Fibroblast of the aortic adventitia (primary cell): ENCODE results near the gene DCPS. TPM values are rescaled to one million over a fixed set of nuclear protein-coding genes. Genes with fewer than 3 reads are reported as not detected.

ENCODE experiments used
- DNase-seq: peaks from one replicate; pipeline ENCODE4 v3.0.0-alpha.2; 2010; ENCODE audit warnings: low read depth
- H3K4me3 ChIP-seq: 2 replicates; pipeline ENCODE4 v1.5.1; 2011; ENCODE audit warnings: low read depth, mild to moderate bottlenecking, control low read depth, low read length, moderate library complexity
- total RNA-seq: library from RNA; depleted of rRNA; stranded (reverse); fragments of >200 nt; gene quantifications from 2 replicates; pipeline ENCODE4 v1.2.3, GENCODE V29; 2012; ENCODE audit warnings: low replicate concordance
- TF ChIP-seq, protein P1 (sequence below): IDR thresholded peaks from 2 replicates; pipeline ENCODE4 v1.5.1; 2011; ENCODE audit warnings: mild to moderate bottlenecking, low read length, control low read depth, inconsistent platforms; ENCODE audit not compliant: insufficient read depth

The DCPS gene
- total RNA-seq, 1 donor, result 11.4 TPM

GRCh38 chr11:126313826-126314225 lies 10.0 kb downstream of the DCPS start:
- no peak overlapping the region for H3K4me3 ChIP-seq
- DNase-seq, result no peak
- TF ChIP-seq, protein P1, sequence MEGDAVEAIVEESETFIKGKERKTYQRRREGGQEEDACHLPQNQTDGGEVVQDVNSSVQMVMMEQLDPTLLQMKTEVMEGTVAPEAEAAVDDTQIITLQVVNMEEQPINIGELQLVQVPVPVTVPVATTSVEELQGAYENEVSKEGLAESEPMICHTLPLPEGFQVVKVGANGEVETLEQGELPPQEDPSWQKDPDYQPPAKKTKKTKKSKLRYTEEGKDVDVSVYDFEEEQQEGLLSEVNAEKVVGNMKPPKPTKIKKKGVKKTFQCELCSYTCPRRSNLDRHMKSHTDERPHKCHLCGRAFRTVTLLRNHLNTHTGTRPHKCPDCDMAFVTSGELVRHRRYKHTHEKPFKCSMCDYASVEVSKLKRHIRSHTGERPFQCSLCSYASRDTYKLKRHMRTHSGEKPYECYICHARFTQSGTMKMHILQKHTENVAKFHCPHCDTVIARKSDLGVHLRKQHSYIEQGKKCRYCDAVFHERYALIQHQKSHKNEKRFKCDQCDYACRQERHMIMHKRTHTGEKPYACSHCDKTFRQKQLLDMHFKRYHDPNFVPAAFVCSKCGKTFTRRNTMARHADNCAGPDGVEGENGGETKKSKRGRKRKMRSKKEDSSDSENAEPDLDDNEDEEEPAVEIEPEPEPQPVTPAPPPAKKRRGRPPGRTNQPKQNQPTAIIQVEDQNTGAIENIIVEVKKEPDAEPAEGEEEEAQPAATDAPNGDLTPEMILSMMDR, result no peak

DNA sequence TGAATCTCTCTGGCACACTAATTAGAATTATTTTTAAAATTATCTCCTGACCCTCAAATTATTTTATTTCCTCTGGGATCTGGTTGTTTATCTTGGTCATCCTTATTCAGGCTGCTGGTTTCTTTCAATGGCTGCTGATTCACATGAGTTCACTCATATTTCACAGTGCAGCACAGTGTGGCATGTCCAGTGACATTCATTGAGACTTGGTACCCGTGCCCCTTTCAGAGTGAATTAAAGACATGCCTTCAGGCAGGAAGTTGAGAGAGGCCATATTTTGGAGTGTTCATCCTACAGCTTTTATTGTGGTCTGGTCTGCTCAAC lies 13.5 kb downstream of the DCPS start:
- no peak overlapping the region for H3K4me3 ChIP-seq
- no peak for DNase-seq
- TF ChIP-seq, protein P1, result no peak

DNA sequence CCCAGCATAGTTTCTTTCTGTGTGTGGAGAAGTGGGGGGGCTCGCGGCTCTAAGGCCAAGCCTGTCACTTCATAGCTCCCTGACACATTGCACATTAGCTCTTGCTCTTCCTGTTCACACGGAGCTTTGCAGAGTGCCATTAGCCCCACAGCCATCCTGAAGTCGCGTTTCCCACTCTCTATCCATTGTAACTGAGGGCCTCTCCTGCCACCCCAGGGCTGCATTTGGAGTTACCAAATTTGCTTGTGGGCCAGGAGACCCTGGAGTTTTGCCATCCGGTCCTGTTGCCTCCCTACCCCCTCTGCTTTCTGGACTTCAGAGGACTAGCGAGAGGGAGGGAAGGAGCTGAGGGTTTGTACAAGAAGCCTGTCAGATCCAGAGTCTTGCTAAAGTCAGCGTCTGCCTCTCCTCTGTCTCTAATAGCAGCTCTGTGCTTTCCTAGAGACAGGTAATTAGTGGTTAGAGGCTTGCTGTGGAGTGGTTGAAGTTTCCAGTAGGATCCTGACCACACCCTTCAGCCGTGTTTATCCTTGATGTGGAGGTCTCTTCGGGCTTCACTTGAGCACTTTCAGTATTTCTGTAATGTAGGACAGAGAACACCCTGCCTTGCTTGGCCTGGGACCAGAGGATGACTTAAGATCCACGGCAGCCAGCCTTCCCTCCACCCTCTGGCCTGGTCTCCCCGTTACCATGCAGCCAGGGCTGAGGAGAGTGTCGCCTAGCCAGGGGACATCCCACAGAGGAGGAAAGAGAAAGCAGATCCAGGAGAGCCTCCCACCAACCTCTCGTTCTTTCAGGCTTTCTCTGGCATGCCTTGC lies 14.1 kb downstream of the DCPS start:
- TF ChIP-seq, protein P1, result no peak
- peak overlapping the region; percentile 55 for H3K4me3 ChIP-seq
- peak; percentile 90 for DNase-seq

- peak overlapping the region; percentile 55 for H3K4me3 ChIP-seq
These were observed 14.9 kb downstream of the DCPS start for GRCh38 chr11:126318574-126319373.

GRCh38 chr11:126319374-126319740 lies 15.5 kb downstream of the DCPS start:
- no peak for DNase-seq
- TF ChIP-seq, protein P1, result no peak

More at GRCh38 chr11:126318574-126319373, 14.9 kb downstream of the DCPS start:
- DNase-seq, result peak; percentile 95
- TF ChIP-seq, protein P1, result no peak

DNA sequence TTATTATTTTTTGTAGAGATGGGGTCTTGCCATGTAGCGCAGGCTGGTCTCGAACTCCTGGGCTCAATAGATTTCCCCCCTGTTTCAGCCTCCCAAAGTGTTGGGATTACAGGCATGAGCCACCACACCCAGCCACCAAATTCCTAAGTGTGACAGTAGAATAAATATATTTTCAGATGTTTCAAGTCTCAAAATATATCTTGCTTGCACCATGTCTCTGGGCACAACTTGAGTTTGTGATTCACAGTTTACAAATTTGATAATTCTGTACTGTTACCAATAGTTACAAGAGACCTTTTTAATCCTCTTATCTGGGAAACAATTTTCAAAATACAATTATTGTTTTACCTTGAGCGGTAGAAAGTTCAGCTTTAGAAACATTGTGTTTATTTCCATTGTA lies 19.1 kb downstream of the DCPS start:
- no peak overlapping the region for H3K4me3 ChIP-seq
- DNase-seq, result no peak
- TF ChIP-seq, protein P1, result no peak

More at GRCh38 chr11:126319374-126319740, 15.5 kb downstream of the DCPS start:
- H3K4me3 ChIP-seq, result no peak overlapping the region
